Psoas muscle (tissue), 8 donors: ENCODE data around the gene SPSB1. TPM values are rescaled to one million over a fixed set of nuclear protein-coding genes. Genes with fewer than 3 reads are reported as not detected.

Source experiments
- ATAC-seq, 4 donors: fragments of 200-7000 bp; cut with Tn5 transposase; one replicate each; pipeline ENCODE4 v1.9.1; 2020; ENCODE audit warnings: moderate library complexity in 3 of 4, mild to moderate bottlenecking in 2 of 4
- DNase-seq, 2 donors: peaks; one replicate each; pipeline ENCODE4 v3.0.0-alpha.2; 2020
- H3K27ac ChIP-seq: fragments of 200-600 bp; one replicate; pipeline ENCODE4 v1.8.0; 2022
- H3K27me3 ChIP-seq, 3 donors: fragments of 200-600 bp in 1 of 3; one replicate each; pipeline versions ENCODE4 v1.6.1 to v1.8.0; 2013 to 2022; ENCODE audit warnings: low read length in 2 of 3, mild to moderate bottlenecking in 2 of 3, moderate library complexity in 1 of 3; ENCODE audit not compliant: insufficient read depth in 3 of 3
- H3K36me3 ChIP-seq, 2 donors: fragments of 200-600 bp in 1 of 2; one replicate each; pipeline versions ENCODE4 v1.6.1 to v1.8.0; 2013 to 2022; ENCODE audit warnings: low read depth in 1 of 2, mild to moderate bottlenecking in 1 of 2, moderate library complexity in 1 of 2; ENCODE audit not compliant: insufficient read depth in 1 of 2
- H3K4me1 ChIP-seq: fragments of 200-600 bp; one replicate; pipeline ENCODE4 v1.8.0; 2022
- H3K4me3 ChIP-seq: fragments of 200-600 bp; one replicate; pipeline ENCODE4 v1.8.0; 2022; ENCODE audit warnings: mild to moderate bottlenecking
- H3K9me3 ChIP-seq: fragments of 200-600 bp; one replicate; pipeline ENCODE4 v1.8.0; 2022
- CTCF ChIP-seq: fragments of 200-600 bp; IDR thresholded peaks from one replicate; pipeline ENCODE4 v1.8.0; 2022; ENCODE audit warnings: antibody characterized with exemption
- WGBS, 3 donors: extraction: QIAGEN DNeasy Blood & Tissue Kit; methylation state at CpG; one replicate each; pipeline versions ENCODE4 v1.1.6 to v1.1.7; 2013; 5-methylcytosine and 5-hydroxymethylcytosine counted together
- intact Hi-C, 2 donors: fragments of 100-400 bp; cut with DNase I; formaldehyde crosslinking; loops; one replicate each; pipeline versions ENCODE4 v1.11.0 to v1.14.2; 2022
- polyA plus RNA-seq, 3 donors: library from polyadenylated mRNA; stranded (reverse); fragments of 200-250 nt; gene quantifications; one replicate each; pipeline ENCODE4 v1.2.3, GENCODE V29; 2013
- total RNA-seq, 4 donors: library from RNA; stranded (reverse); fragmentation: NEBNext Ultra II Directional in 2 of 4; extraction: Animal tissue kit (Norgen Biotek cat#: 25700) in 2 of 4; gene quantifications; one replicate each; pipeline versions ENCODE4 v1.2.1 to v1.2.4, GENCODE V29; 2021 to 2023
- donor health status: healthy with polysubstance abuse.
- donor health status: DM: no; HTN: no; CAD: no; lungs with moderate emphysema.
- donor health status: Bipolar disorder and iron deficiency.
- donor health status: healthy.
- donor health status: DM: yes; HTN: yes; CAD: no.
- donor health status: DM: no; HTN: no; CAD: no.
- donor health status: DM: no; HTN: no; CAD: no.
- donor health status: DM: yes; HTN: yes; CAD: no.

SPSB1 gene
- total and polyA plus RNA-seq, 7 donors, result 12.0 to 60.7 (median 31.3) TPM

- 36 to 51% (median 47%) methylated on average over 4 of the region's 4 CpGs for WGBS, 3 donors
- Histone ChIP-seq H3K27me3 (no peaks in the 10 kb centered on the region), H3K4me1 (peaks cover 25% of the 10 kb centered on the region), H3K4me3 (no peak overlapping the region), H3K36me3 (no peaks in the 10 kb centered on the region), H3K27ac (peak overlapping the region; percentile 84), H3K9me3 (no peaks in the 10 kb centered on the region)
- intact Hi-C loops, result no loop called here
- no peak for TF ChIP-seq CTCF
- DNase-seq (no peak), ATAC-seq (peak; percentile 23 to 42 (median 32))
Observed at GRCh38 chr1:9413877-9414213, 121.2 kb downstream of the SPSB1 start.

GRCh38 chr1:9416506-9416905, 123.8 kb downstream of the SPSB1 start:
- whole genome bisulfite sequencing, 3 donors, result 81 to 85% (median 81%) methylated on average over 8 to 9 of the region's 9 CpGs
- DNase-seq (no peak), ATAC-seq (no peak)
- no peaks in the 10 kb centered on the region for H3K27me3 ChIP-seq
- H3K9me3 ChIP-seq, result no peaks in the 10 kb centered on the region
- no peaks in the 10 kb centered on the region for H3K36me3 ChIP-seq
- intact Hi-C loops, result no loop called here
- H3K4me1 ChIP-seq, result peaks cover 25% of the 10 kb centered on the region
- H3K27ac ChIP-seq, result no peak overlapping the region
- TF ChIP-seq CTCF, result no peak
- H3K4me3 ChIP-seq, result no peak overlapping the region

GRCh38 chr1:9416918-9417500, 124.3 kb downstream of the SPSB1 start:
- H3K27me3 ChIP-seq, result no peaks in the 10 kb centered on the region
- no peak for ATAC-seq
- no peak for DNase-seq
- no peak overlapping the region for H3K27ac ChIP-seq
- intact Hi-C loops, result no loop called here
- no peak overlapping the region for H3K4me3 ChIP-seq
- TF ChIP-seq CTCF, result no peak
- peaks cover 25% of the 10 kb centered on the region for H3K4me1 ChIP-seq
- no peaks in the 10 kb centered on the region for H3K9me3 ChIP-seq
- H3K36me3 ChIP-seq, result no peaks in the 10 kb centered on the region
- 89 to 92% (median 90%) methylated on average over 18 of the region's 18 CpGs for WGBS, 3 donors

- DNase-seq, result no peak
- no peak overlapping the region for H3K27ac ChIP-seq
- WGBS, 3 donors, result 83 to 90% (median 87%) methylated on average over 9 of the region's 9 CpGs
- intact Hi-C loops, result no loop called here
- no peak for ATAC-seq
- H3K4me3 ChIP-seq, result no peak overlapping the region
- no peaks in the 10 kb centered on the region for H3K9me3 ChIP-seq
- H3K36me3 ChIP-seq, result no peaks in the 10 kb centered on the region
- H3K27me3 ChIP-seq, result no peaks in the 10 kb centered on the region
- no peak for TF ChIP-seq CTCF
- peaks cover 18% of the 10 kb centered on the region for H3K4me1 ChIP-seq
Observed at GRCh38 chr1:9417695-9418094, 125.0 kb downstream of the SPSB1 start.

GRCh38 chr1:9418851-9419250, 126.2 kb downstream of the SPSB1 start:
- Histone ChIP-seq H3K9me3 (no peaks in the 10 kb centered on the region), H3K36me3 (no peaks in the 10 kb centered on the region), H3K27me3 (no peaks in the 10 kb centered on the region), H3K27ac (no peak overlapping the region), H3K4me3 (no peak overlapping the region), H3K4me1 (peaks cover 8% of the 10 kb centered on the region)
- WGBS, 3 donors, result 88 to 97% (median 95%) methylated on average over 7 of the region's 7 CpGs
- no peak for DNase-seq
- no peak for TF ChIP-seq CTCF
- ATAC-seq, result peak in 2 of 4 donors; percentile 20 to 36
- intact Hi-C loops, result no loop called here
